Stimulated activated CD4-positive, alpha-beta T cell treated with anti-CD3 and anti-CD28 coated beads, TNF-alpha, amount 100 ng/mL, for 1 hour (primary cell): Measurements from ENCODE around the gene PCSK6.

Experiments
- DNase-seq, 3 donors: peaks; one replicate each; pipeline ENCODE4 v3.0.0-alpha.2; 2020; ENCODE audit warnings: low read depth in 3 of 3, low spot score in 1 of 3

PCSK6 gene

DNA sequence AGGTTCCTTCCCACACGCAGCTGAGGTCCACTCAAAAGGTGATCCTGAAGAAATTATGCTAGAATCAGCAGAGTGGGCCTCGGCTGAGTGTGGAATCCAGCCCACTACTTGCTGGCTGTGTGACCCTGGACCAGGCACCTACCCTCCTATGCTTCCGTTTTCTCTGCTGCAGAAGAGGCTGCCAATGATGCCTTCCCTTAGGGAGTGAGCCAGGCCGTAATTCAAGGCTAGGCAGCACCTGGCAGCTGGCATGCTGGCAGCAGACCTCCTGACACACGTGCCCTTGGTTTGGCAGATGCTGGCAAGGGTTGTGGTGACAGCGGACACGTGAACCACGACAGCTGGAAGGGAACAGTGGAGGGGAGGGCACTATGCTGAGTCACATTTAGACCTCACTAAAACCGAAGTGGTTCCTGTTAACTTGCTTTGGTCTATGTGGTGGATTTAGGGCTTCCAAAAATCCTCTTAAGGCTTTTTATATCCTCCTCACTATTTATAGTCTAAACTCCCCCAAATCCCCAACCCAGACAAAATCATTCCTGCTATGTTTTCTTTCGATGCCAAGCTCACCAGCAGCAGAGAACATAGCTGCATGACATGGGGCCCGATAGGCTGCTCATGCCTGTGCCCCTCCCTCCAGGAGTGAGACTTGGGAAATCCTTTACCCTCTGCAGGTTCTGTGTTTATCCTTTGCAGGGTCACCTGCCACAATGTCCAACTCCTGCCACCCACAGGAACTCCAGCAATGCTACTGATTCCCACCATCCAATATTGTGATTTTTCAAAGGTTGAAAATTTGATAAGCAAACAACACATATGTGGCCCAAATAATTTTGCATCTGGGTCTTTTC lies 10.6 kb upstream of the PCSK6 start:
- DNase-seq: no peak

DNA sequence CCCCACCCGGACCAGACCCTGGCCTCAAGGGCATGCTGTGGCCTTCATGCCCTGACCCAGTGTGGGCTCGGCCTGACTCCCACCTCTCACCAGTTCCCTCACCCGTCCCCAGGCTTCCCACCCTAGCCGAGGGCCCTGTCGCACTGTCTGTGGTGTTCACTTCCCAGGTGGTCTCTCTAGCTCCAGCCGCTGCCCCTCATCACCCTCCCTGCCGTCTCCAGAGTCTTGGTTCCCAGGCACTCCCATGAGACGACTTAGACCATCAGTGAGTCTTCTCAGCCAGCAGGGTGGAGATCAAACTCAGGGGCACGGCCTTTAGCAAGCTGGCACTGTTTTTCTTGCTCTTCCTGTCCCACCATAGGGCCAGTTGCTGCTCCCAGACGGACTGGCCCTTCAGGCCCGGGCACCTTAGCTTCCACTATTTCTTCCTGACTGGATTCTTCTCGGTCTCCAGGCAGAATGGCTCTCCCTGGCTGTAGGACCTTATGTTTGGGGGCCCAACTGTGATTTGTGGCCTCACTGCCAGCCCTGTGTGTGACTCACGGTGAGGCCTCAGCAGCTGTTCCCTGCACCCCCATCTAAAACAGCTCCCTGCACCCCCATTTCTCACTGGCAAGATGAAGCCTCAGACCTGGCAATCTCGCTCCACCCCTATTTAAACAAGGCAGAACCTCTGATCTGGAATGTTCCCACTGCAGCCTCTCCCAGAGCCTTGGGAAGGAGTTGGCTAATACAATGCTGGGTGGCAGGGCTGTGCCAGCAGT lies 9.4 kb upstream of the PCSK6 start:
- no peak for DNase-seq

- DNase-seq: no peak
Observed at GRCh38 chr15:101498076-101498716, 8.7 kb upstream of the PCSK6 start.

- DNase-seq: no peak
Observed at GRCh38 chr15:101497484-101498034, 8.1 kb upstream of the PCSK6 start.

GRCh38 chr15:101497017-101497416 lies 7.5 kb upstream of the PCSK6 start:
- no peak for DNase-seq

DNA sequence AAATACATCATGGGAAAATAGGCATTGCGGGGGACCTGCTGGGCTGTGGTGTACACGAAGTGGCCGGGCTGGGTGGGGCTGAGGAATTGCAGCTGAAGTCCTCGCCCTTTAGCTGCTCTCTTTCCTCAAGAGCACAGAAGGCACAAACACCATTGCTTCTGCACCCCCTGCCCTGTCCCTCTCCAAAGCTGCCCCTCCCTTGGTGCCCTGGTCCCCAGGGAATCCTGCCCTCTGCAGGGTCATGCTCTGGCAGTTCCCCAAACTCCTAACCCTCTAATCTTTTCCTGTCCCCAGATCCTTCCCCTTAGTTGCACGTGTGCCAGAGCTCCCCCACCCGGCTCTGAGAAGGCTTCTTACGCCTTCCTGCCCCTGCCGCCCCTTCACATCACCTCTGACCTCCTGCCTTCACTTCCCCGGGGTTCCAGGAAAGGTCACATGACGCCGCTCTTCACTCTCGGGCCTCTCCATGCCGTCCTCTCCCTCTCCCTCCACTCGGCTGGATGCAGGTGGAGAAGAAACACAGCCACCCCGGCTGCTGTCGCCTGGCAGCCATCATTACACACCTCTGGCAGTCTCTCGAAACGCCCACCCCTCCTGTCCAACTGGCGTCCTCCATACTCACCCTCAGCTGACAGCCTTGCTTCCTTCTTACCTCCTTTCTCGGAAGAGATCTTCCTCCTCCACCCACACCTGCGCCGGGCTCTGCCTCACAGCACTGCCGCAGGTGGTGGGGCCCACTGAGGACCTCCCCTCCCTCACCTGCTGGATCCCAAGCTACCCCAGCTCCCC lies 6.9 kb upstream of the PCSK6 start:
- DNase-seq: no peak

DNA sequence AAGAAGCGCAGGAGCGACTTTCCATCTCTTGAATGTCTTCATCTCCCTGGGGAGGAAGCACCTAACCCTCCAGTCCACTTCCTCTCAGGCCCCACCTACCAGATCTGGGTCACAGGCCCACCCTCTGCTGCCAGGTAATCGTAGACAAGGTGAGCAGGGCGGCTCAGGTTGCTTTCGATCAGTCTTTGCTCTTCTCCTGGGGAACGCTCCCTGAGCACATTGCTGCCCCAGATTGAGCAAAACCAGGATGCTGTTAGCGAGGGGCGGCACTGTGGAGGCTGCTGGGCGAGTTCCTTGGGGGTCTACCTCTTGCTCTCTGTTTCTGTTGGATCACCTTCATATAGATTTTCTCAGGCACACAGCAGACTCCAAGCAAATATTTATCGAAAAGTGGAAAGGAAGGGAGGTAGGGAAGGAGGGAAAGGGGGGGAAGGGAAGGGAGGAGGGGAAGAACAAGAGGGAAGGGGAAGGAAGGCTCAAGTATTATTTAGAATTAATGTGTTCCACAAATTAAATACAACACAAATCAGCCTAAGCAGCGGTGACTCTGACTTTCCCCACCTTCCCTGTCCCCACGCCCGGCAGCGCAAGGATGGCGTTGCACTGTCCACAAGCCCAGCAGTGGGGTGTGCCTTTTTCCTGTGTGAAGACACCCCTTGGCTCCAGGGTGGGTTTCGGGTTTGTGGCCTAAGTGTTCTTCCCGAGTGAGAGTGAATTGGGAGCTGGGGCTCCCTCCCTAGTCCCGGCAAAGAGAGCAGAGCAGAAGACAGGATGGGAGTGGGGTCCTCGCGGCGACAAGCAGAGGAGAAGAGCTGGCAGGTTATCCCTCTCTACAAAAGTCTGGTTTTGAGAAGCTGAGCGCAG lies 6.1 kb upstream of the PCSK6 start:
- DNase-seq: no peak

DNA sequence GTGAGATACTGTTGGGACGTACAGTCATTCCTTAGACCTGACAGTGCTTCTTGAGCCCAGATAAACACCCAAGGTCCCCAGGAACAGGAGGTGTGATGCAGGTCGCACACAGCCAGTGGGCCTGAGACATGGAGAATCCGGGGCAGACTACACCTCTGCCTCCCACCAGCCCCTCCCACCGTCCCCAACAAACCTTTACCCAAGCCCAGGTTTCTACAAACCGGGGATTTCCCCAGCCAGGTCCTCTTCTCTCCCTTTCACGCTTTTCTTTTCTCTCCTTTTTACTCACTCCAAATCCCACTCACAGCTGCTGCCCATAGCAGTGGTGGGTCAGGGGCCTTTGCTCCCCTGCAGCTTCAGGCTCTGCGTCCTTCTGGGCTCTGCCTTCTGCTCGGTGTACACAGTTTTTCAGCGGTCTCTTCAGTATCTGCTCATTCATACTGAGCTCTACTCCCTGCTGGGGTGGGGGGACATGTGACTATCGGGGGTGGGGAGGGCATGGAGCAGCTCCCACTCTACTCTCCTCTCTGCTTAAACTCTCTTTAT lies 4.8 kb upstream of the PCSK6 start:
- no peak for DNase-seq

- DNase-seq: no peak
Observed at GRCh38 chr15:101492766-101493692, 3.5 kb upstream of the PCSK6 start.

- no peak for DNase-seq
Observed at GRCh38 chr15:101491734-101492640, 2.5 kb upstream of the PCSK6 start.

DNA sequence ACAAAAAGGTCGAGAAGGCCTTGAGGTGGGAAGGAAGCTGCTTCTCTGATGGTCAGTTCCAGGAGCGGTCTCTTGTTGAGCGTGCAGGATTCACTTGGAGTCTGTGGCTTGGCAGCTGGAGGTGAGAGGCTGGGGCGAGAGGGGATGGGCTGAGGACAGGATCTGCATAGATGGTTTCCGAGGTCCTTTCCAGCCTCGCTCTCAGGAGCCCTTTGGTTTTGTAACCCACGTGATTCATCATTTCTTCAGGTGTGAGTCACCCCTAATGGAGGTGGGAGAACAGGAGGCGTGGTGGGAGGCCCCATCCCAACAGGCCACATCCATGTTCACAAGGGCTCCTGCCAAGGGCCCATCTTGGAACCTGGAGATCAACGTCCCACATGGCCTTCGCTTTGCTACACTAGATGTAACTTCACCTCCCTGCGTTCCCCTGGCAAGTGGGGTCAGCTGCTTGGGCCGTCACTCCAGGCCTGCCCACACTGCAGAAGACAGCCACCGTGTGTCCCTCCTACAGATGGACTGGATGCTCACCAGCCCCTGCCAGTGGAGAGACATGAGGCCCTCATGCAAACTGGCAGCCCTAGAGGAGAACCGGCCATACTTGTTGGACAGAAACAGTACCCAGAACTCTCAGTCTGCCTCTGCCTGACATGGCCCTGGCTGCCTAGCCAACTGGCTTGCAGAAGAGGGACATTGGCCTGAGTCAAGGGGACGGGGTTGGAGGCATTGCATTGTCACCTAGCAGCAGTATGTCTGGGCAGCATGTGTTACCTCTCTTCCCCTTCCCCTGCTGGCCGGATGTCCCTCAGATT lies 1.6 kb upstream of the PCSK6 start:
- no peak for DNase-seq

GRCh38 chr15:101490408-101490891 lies 943 bp upstream of the PCSK6 start:
- DNase-seq: no peak

GRCh38 chr15:101489237-101489598 lies 289 bp downstream of the PCSK6 start:
- DNase-seq: no peak

DNA sequence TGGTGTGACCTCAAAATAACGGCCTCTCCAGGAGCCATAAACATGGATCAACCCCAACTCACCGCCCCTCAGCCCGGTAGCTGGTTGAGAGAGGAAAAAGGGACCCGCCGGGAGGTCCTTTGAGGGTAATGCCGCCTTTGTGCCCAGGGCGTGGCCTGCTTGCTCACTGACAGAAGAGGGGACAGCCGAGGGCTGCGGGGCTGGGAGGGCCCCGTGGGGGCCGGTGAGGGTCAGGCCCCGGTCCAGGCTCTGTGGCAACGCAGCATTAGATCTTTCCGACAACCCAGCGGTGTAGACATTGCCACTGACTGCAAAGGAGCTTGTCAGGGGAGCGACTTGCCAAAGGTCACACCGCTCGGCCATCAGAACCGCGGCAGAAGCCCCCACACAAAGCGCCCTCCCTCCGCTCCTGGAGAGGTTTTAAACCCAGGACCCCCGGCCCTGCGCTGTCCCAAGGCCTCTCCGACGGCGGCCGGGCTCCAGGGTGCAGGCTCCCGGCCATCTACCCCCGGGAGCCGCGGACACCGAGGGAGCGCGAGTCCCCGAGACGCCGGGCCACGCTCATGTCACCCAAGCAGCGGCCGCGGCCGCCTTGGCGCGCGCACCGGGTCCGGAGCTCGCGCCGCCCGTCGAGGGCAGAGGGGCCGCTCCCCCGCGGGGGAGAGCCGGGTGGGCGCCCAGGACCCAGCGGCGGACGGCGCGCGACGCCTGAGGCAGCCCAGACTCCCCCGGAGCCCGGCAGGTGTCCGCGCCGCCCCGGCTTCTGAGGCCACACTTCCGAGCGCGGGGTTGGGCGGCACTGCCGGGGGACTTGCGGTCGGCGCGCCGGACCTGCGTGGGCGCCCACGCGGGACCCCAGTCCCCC lies 975 bp downstream of the PCSK6 start:
- DNase-seq: no peak

GRCh38 chr15:101486696-101487459 lies 2.6 kb downstream of the PCSK6 start:
- DNase-seq: no peak
